Mucosa of stomach (tissue), 1 donor: ENCODE results near the gene NLRC4.
A peak's percentile ranks its signal among the peaks of the same experiment; 100 is the strongest.
"Not testable (repeated sequence)": the region's sequence is repeated elsewhere in the genome, so short reads cannot be mapped to it uniquely, and the experiment has no call there.

Experiments used
- H3K27me3 ChIP-seq: one replicate; pipeline ENCODE4 v1.7.0; 2013; ENCODE audit warnings: mild to moderate bottlenecking, low read length; ENCODE audit not compliant: control insufficient read depth, insufficient read depth
- H3K36me3 ChIP-seq: one replicate; pipeline ENCODE4 v1.7.0; 2013; ENCODE audit warnings: low read length; ENCODE audit not compliant: control insufficient read depth, insufficient read depth
- H3K4me1 ChIP-seq: one replicate; pipeline ENCODE4 v1.7.0; 2013; ENCODE audit warnings: mild to moderate bottlenecking, low read length; ENCODE audit not compliant: control insufficient read depth, insufficient read depth
- H3K4me3 ChIP-seq: one replicate; pipeline ENCODE4 v1.7.0; 2013; ENCODE audit warnings: low read length
- H3K9ac ChIP-seq: one replicate; pipeline ENCODE4 v1.7.0; 2013; ENCODE audit warnings: mild to moderate bottlenecking, low read length, moderate library complexity
- H3K9me3 ChIP-seq: one replicate; pipeline ENCODE4 v1.7.0; 2013; ENCODE audit warnings: mild to moderate bottlenecking, low read length, moderate library complexity; ENCODE audit not compliant: control insufficient read depth
- donor health status: Pancreatic carcinoma.

The NLRC4 gene, protein sequence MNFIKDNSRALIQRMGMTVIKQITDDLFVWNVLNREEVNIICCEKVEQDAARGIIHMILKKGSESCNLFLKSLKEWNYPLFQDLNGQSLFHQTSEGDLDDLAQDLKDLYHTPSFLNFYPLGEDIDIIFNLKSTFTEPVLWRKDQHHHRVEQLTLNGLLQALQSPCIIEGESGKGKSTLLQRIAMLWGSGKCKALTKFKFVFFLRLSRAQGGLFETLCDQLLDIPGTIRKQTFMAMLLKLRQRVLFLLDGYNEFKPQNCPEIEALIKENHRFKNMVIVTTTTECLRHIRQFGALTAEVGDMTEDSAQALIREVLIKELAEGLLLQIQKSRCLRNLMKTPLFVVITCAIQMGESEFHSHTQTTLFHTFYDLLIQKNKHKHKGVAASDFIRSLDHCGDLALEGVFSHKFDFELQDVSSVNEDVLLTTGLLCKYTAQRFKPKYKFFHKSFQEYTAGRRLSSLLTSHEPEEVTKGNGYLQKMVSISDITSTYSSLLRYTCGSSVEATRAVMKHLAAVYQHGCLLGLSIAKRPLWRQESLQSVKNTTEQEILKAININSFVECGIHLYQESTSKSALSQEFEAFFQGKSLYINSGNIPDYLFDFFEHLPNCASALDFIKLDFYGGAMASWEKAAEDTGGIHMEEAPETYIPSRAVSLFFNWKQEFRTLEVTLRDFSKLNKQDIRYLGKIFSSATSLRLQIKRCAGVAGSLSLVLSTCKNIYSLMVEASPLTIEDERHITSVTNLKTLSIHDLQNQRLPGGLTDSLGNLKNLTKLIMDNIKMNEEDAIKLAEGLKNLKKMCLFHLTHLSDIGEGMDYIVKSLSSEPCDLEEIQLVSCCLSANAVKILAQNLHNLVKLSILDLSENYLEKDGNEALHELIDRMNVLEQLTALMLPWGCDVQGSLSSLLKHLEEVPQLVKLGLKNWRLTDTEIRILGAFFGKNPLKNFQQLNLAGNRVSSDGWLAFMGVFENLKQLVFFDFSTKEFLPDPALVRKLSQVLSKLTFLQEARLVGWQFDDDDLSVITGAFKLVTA

DNA sequence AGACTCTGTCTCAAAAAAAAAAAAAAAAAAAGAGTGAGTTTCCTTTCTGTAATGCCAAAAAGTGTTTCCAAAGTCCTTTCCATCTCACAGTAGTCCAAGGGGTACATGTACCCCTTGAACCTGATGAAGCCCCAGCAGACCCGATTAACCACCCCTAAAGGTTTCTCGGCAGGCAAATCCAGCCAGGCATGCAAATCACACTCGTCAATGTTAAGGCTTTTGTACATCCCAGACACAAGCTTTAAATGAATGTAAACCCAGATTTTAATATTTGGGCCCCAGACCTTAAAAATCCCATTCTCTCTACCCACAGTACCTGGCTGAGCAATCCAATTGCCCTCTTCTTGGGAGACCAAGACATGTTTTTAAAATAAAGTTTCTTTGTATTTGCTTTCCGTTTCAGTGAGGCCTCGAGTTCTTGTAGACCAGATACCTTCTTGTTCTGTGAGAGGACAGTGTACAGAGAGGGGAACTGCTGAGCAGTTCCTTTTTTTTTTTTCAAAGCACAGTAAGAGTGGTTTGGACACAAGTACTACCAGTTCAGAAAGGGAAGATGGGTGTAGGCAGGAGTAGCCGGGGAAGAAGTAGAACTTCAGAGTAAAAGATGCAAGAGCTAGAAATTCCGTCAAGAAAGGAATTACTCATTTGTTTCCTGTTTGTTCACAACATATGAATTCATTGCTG, at the start of gene NLRC4:
Gene NLRC4 (minus strand): TSS at position 465 of the 684 bp plus-strand sequence. CDS start 8,111 bp downstream, outside the sequence.
- Histone ChIP-seq H3K9me3 (no peaks in the 10 kb centered on the region), H3K9ac (no peak within 1 kb of the TSS), H3K4me1 (no peaks in the 10 kb centered on the region), H3K27me3 (no peaks in the 10 kb centered on the region), H3K36me3 (no peaks in the 10 kb centered on the region), H3K4me3 (no peak within 1 kb of the TSS)

DNA sequence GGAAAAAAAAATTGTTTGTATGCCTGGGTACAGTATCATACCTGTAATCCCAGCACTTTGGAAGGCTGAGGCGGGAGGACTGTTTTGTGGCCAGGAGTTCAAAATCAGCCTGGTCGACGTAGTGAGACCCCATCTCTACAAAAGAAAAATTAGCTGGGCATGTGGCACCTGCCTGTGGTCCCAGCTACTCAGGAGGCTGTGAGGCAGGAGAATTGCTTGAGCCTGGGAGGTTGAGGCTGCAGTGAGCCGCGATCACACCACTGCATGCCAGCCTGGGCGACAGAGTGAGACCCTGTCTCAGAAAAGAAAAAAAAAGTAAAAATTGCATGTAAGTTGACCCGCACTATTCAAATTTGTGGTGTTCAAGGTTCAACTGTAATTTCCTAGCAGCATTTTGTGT, 45.9 kb upstream of the NLRC4 start:
- Histone ChIP-seq H3K36me3 (no peaks in the 10 kb centered on the region), H3K9me3 (no peaks in the 10 kb centered on the region)

DNA sequence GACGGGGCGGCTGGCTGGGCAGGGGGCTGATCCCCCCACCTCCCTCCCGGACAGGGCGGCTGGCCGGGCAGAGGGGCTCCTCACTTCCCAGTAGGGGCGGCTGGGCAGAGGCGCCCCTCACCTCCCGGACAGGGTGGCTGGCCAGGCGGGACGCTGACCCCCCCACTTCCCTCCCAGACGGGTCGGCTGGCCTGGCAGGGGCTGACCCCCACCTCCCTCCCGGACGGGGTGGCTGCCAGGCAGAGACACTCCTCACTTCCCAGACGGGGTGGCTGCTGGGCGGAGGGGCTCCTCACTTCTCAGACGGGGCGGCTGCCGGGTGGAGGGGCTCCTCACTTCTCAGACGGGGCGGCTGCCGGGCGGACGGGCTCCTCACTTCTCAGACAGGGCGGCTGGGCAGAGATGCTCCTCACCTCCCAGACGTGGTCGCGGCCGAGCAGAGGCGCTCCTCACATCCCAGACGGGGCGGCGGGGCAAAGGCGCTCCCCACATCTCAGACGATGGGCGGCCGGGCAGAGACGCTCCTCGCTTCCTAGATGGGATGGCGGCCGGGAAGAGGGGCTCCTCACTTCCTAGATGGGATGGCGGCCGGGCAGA, 29.4 kb upstream of the NLRC4 start:
- not testable (repeated sequence) for H3K9me3 ChIP-seq, H3K36me3 ChIP-seq, H3K4me1 ChIP-seq, H3K27me3 ChIP-seq, H3K9ac ChIP-seq, H3K4me3 ChIP-seq

More for the DNA sequence above, 45.9 kb upstream of the NLRC4 start:
- Histone ChIP-seq H3K9ac (no peak overlapping the region), H3K4me1 (no peaks in the 10 kb centered on the region), H3K27me3 (no peaks in the 10 kb centered on the region), H3K4me3 (no peak overlapping the region)

GRCh38 chr2:32293493-32293892, 28.8 kb upstream of the NLRC4 start:
- H3K4me1 ChIP-seq, H3K36me3 ChIP-seq, H3K4me3 ChIP-seq, H3K9ac ChIP-seq, H3K27me3 ChIP-seq, H3K9me3 ChIP-seq: not testable (repeated sequence)

GRCh38 chr2:32291746-32292145, 27.1 kb upstream of the NLRC4 start:
- no peaks in the 10 kb centered on the region for H3K36me3 ChIP-seq
- H3K4me1 ChIP-seq = peaks cover 10% of the 10 kb centered on the region
- H3K9ac ChIP-seq = no peak overlapping the region
- H3K27me3 ChIP-seq = no peaks in the 10 kb centered on the region
- no peak overlapping the region for H3K4me3 ChIP-seq
- no peaks in the 10 kb centered on the region for H3K9me3 ChIP-seq

GRCh38 chr2:32290000-32290339, 25.3 kb upstream of the NLRC4 start:
- Histone ChIP-seq H3K9me3 (no peaks in the 10 kb centered on the region), H3K9ac (no peak overlapping the region), H3K27me3 (no peaks in the 10 kb centered on the region), H3K4me1 (peaks cover 10% of the 10 kb centered on the region), H3K4me3 (no peak overlapping the region), H3K36me3 (no peaks in the 10 kb centered on the region)

- Histone ChIP-seq H3K4me1 (peaks cover 10% of the 10 kb centered on the region), H3K9me3 (no peaks in the 10 kb centered on the region), H3K9ac (peak overlapping the region; percentile 20), H3K27me3 (no peaks in the 10 kb centered on the region), H3K36me3 (no peaks in the 10 kb centered on the region), H3K4me3 (no peak overlapping the region)
Measured at GRCh38 chr2:32289165-32289999, 24.7 kb upstream of the NLRC4 start.

DNA sequence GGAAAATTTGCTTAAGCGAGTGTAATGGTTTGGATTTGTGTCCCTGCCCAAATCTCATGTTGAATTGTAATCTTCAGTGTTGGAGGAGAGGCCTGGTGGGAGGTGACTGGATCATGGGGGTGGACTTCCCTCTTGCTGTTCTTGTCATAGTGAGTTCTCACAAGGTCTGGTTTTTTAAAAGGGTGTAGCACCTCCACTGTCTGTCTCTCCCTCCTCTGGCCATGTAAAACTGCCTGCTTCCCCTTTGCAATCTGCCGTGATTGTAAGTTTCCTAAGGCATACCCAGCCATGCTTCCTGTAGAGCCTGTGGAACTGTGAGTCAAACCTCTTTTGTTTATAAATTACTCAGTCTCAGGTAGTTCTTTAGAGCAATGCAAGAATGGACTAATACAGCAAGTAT, 19.6 kb upstream of the NLRC4 start:
- Histone ChIP-seq H3K4me1 (peaks cover 10% of the 10 kb centered on the region), H3K4me3 (no peak overlapping the region), H3K9me3 (no peaks in the 10 kb centered on the region), H3K36me3 (no peaks in the 10 kb centered on the region), H3K27me3 (no peaks in the 10 kb centered on the region), H3K9ac (no peak overlapping the region)

- H3K27me3 ChIP-seq = no peaks in the 10 kb centered on the region
- H3K9me3 ChIP-seq = no peaks in the 10 kb centered on the region
- no peaks in the 10 kb centered on the region for H3K36me3 ChIP-seq
- H3K9ac ChIP-seq = peak overlapping the region; percentile 86
- peak overlapping the region; percentile 80 for H3K4me3 ChIP-seq
- peaks cover 6% of the 10 kb centered on the region for H3K4me1 ChIP-seq
Measured at GRCh38 chr2:32278478-32278853, 13.8 kb upstream of the NLRC4 start.

GRCh38 chr2:32277674-32278477, 13.2 kb upstream of the NLRC4 start, which contains the start of gene YIPF4:
Gene YIPF4, plus strand, starts transcription at chr2:32277904. Its CDS starts 252 bp downstream, at chr2:32278156.
- H3K4me1 ChIP-seq = peaks cover 6% of the 10 kb centered on the region
- no peaks in the 10 kb centered on the region for H3K27me3 ChIP-seq
- peak within 1 kb of the TSS; percentile 86 for H3K9ac ChIP-seq
- H3K9me3 ChIP-seq = no peaks in the 10 kb centered on the region
- peak within 1 kb of the TSS; percentile 80 for H3K4me3 ChIP-seq
- H3K36me3 ChIP-seq = no peaks in the 10 kb centered on the region
